K562 (cell line): ENCODE results near the gene PPIC.

Experiments used
- PCBP1 ChIP-seq: fragments of 200-400 bp; formaldehyde crosslinking; IDR thresholded peaks from 2 replicates; pipeline ENCODE4 v1.6.1; 2018; ENCODE audit warnings: mild to moderate bottlenecking, low read depth, low read length; ENCODE audit not compliant: poor library complexity, severe bottlenecking
- PHB2 ChIP-seq: fragments of 450-650 bp; IDR thresholded peaks from 2 replicates; pipeline ENCODE4 v1.6.1; 2017; ENCODE audit warnings: low read depth
- POLR2A ChIP-seq: fragments of 450-650 bp; conservative IDR thresholded peaks from 2 replicates; pipeline ENCODE4 v1.6.1; 2016
- RCOR1 ChIP-seq, 2 experiments: IDR thresholded peaks; 2 replicates each; pipeline ENCODE4 v1.6.1; 2012; ENCODE audit warnings: low read depth in 2 of 2, low read length in 2 of 2, borderline replicate concordance in 1 of 2, improper control_type of control experiment in 1 of 2
- ZC3H11A ChIP-seq: IDR thresholded peaks from 2 replicates; pipeline ENCODE4 v1.6.1; 2012; ENCODE audit warnings: low read depth, low read length, improper control_type of control experiment
- TF ChIP-seq, protein P1 (sequence below), 3 experiments: fragments of 200-800 bp in 1 of 3; sonication (Bioruptor generic) in 1 of 3; sonication (generic) in 1 of 3; formaldehyde crosslinking in 1 of 3; IDR thresholded peaks; 2 replicates each; pipeline versions ENCODE4 v1.6.1 to v1.8.0; 2016 to 2022; ENCODE audit warnings: mild to moderate bottlenecking in 2 of 3, missing compliant biosample characterization in 2 of 3, missing genetic modification characterization in 2 of 3, missing genetic modification reagents in 1 of 3
- TF ChIP-seq, protein P2 (sequence below), 2 experiments: fragments of 450-650 bp in 1 of 2; sonication (generic) in 1 of 2; formaldehyde crosslinking in 1 of 2; IDR thresholded peaks; 2 replicates each; pipeline versions ENCODE4 v1.7.1 to v1.9.0; 2016 to 2022; ENCODE audit warnings: inconsistent platforms in 1 of 2, mild to moderate bottlenecking in 1 of 2, missing genetic modification reagents in 1 of 2
- TF ChIP-seq, protein P3 (sequence below): sonication (generic); formaldehyde crosslinking; IDR thresholded peaks from 2 replicates; pipeline ENCODE4 v1.8.1; 2023; ENCODE audit warnings: mild to moderate bottlenecking, missing genetic modification reagents
- TF ChIP-seq, protein P4 (sequence below): sonication (generic); formaldehyde crosslinking; IDR thresholded peaks from 2 replicates; pipeline ENCODE4 v1.8.0; 2022; ENCODE audit warnings: mild to moderate bottlenecking, missing genetic modification reagents

DNA sequence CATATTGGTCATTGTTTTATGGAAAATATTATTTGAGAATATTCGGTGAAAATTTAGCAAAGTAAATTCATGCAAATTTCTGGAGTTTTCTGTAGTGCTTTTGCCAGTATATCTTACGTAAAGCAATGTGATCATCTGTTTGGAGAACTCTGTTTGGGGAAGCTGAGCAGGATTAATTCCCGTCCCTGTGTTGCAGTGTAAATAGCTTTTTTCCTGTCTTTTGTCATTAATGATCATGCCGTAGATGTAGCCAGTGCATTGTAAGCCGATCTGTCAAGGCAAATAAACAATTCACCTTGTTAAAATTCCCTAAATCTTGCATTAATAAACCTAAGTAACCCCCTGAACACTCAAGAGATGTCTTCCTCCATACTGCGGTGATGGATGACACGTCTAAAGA, 39.2 kb downstream of the PPIC start:
- TF ChIP-seq, protein P1, sequence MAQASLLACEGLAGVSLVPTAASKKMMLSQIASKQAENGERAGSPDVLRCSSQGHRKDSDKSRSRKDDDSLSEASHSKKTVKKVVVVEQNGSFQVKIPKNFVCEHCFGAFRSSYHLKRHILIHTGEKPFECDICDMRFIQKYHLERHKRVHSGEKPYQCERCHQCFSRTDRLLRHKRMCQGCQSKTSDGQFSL (CRISPR knock-in tag; IDR thresholded peaks at IDR 0.05), result no peak
- TF ChIP-seq, protein P1 (tag; IDR thresholded peaks at IDR 0.05), result no peak
- TF ChIP-seq, protein P2, sequence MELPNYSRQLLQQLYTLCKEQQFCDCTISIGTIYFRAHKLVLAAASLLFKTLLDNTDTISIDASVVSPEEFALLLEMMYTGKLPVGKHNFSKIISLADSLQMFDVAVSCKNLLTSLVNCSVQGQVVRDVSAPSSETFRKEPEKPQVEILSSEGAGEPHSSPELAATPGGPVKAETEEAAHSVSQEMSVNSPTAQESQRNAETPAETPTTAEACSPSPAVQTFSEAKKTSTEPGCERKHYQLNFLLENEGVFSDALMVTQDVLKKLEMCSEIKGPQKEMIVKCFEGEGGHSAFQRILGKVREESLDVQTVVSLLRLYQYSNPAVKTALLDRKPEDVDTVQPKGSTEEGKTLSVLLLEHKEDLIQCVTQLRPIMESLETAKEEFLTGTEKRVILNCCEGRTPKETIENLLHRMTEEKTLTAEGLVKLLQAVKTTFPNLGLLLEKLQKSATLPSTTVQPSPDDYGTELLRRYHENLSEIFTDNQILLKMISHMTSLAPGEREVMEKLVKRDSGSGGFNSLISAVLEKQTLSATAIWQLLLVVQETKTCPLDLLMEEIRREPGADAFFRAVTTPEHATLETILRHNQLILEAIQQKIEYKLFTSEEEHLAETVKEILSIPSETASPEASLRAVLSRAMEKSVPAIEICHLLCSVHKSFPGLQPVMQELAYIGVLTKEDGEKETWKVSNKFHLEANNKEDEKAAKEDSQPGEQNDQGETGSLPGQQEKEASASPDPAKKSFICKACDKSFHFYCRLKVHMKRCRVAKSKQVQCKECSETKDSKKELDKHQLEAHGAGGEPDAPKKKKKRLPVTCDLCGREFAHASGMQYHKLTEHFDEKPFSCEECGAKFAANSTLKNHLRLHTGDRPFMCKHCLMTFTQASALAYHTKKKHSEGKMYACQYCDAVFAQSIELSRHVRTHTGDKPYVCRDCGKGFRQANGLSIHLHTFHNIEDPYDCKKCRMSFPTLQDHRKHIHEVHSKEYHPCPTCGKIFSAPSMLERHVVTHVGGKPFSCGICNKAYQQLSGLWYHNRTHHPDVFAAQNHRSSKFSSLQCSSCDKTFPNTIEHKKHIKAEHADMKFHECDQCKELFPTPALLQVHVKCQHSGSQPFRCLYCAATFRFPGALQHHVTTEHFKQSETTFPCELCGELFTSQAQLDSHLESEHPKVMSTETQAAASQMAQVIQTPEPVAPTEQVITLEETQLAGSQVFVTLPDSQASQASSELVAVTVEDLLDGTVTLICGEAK (IDR thresholded peaks at IDR 0.05), result no peak
- TF ChIP-seq, protein P2 (CRISPR knock-in tag; IDR thresholded peaks at IDR 0.05), result no peak
- TF ChIP-seq, protein P3, sequence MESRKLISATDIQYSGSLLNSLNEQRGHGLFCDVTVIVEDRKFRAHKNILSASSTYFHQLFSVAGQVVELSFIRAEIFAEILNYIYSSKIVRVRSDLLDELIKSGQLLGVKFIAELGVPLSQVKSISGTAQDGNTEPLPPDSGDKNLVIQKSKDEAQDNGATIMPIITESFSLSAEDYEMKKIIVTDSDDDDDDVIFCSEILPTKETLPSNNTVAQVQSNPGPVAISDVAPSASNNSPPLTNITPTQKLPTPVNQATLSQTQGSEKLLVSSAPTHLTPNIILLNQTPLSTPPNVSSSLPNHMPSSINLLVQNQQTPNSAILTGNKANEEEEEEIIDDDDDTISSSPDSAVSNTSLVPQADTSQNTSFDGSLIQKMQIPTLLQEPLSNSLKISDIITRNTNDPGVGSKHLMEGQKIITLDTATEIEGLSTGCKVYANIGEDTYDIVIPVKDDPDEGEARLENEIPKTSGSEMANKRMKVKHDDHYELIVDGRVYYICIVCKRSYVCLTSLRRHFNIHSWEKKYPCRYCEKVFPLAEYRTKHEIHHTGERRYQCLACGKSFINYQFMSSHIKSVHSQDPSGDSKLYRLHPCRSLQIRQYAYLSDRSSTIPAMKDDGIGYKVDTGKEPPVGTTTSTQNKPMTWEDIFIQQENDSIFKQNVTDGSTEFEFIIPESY (CRISPR knock-in tag), result no peak
- TF ChIP-seq PCBP1 (no peak), RCOR1 (IDR thresholded peaks at IDR 0.05; ENCODE audit: borderline replicate concordance in 1 of 2, low read depth in 2 of 2, low read length in 2 of 2) (no peak), ZC3H11A (no peak), PHB2 (no peak), POLR2A (no peak)
- TF ChIP-seq, protein P4, sequence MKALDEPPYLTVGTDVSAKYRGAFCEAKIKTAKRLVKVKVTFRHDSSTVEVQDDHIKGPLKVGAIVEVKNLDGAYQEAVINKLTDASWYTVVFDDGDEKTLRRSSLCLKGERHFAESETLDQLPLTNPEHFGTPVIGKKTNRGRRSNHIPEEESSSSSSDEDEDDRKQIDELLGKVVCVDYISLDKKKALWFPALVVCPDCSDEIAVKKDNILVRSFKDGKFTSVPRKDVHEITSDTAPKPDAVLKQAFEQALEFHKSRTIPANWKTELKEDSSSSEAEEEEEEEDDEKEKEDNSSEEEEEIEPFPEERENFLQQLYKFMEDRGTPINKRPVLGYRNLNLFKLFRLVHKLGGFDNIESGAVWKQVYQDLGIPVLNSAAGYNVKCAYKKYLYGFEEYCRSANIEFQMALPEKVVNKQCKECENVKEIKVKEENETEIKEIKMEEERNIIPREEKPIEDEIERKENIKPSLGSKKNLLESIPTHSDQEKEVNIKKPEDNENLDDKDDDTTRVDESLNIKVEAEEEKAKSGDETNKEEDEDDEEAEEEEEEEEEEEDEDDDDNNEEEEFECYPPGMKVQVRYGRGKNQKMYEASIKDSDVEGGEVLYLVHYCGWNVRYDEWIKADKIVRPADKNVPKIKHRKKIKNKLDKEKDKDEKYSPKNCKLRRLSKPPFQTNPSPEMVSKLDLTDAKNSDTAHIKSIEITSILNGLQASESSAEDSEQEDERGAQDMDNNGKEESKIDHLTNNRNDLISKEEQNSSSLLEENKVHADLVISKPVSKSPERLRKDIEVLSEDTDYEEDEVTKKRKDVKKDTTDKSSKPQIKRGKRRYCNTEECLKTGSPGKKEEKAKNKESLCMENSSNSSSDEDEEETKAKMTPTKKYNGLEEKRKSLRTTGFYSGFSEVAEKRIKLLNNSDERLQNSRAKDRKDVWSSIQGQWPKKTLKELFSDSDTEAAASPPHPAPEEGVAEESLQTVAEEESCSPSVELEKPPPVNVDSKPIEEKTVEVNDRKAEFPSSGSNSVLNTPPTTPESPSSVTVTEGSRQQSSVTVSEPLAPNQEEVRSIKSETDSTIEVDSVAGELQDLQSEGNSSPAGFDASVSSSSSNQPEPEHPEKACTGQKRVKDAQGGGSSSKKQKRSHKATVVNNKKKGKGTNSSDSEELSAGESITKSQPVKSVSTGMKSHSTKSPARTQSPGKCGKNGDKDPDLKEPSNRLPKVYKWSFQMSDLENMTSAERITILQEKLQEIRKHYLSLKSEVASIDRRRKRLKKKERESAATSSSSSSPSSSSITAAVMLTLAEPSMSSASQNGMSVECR, result no peak
